ENCODE results near the gene CDC27.
A peak's percentile ranks its signal among the peaks of the same experiment; 100 is the strongest.
"Not testable (repeated sequence)": the region's sequence is repeated elsewhere in the genome, so short reads cannot be mapped to it uniquely, and the experiment has no call there.

Gene CDC27

DNA sequence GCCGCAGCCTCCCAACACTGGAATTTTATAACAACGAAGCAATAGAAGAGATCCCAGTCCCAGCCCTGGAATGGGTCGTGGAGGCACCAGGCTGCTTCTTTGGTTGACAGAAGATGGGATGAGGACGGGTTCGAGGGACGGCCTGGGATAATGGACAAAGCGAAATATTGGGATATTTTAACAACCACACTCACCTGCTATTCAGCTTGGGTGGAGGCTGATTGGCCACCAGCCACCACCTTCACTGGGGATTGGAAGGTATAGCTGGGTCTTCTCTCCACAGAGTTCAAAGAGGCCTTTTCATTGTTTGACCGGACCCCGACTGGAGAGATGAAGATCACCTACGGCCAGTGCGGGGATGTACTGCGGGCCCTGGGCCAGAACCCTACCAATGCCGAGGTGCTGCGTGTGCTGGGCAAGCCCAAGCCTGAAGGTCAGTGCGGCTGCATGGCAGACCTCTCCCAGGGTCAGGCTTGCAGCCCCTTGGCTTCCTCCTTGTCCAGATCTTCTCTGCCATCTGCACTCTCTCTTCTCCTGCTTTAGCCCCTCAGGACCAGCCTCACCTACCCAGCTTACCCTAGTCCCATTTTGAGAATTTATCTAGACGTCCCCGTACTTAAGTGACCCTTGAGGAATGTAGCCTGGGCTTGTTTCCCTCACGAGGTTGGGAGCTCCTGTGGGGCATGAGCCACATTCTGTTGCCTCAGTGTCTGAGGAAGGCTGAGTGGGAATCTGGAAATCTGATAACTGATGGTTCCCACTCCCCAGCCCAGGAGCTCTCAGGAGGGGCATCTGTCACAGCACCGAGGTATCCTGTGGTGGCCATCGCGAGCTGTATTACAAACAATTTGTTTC lies 30.8 kb upstream of the CDC27 start:
- no peak for DNase-seq

DNA sequence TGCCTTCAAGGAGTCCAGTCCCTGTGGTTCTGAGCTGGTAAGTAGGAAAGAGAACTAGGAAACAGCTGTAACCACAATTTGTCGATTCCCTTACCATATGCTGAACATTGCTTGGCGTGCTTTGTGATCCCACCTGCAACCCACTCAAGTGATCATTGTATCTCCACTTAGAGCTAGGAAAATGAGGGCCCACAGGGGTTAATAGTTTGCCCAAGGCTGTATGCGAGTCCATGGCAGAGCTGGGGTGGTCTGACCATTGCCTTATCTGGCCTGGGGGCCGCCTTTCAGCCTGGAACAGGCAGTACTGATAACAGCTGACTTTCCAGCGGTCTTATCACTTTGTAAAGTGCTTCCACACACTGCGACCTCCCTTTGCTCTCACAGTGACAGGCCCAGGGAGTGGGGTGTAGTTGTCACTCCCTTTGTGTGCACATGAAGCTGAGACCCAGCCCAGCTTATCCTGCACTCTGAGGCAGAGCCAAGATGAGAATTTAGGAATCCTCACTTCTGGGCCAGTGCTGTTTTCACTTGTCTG lies 29.9 kb upstream of the CDC27 start:
- DNase-seq = peak; percentile 96

DNA sequence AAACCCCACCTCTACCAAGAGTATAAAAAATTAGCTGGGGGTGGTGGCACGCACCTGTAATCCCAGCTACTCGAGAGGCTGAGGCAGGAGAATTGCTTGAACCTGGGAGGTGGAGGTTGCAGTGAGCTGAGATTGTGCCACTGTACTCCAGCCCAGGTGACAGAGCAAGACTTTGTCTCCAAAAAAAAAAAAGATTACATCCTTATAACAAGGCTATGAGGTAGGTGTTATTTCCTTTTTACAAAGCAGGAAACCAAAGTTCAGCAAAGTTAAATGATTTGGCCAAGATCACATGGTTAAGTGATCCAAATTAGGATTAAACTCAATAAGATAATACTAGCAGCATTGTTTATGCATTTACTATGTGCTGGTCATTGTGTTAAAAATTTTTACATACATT lies 28.2 kb upstream of the CDC27 start:
- DNase-seq = not testable (repeated sequence)

DNA sequence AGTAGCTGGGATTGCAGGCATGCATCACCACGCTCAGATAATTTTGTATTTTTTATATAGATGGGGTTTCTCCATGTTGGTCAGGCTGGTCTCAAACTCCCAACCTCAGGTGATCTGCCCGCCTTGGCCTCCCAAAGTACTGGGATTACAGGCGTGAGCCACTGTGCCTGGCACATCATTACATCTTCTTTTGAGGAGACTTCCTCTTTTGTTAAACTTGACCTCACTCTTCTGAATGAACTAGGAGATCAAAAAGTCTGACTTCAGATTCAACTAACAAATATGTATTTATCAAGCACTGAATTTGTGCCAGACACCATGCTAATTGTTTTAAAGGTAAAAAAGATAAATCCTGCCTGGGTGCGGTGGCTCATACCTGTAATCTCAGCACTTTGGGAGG lies 27.7 kb upstream of the CDC27 start:
- DNase-seq = not testable (repeated sequence)

DNA sequence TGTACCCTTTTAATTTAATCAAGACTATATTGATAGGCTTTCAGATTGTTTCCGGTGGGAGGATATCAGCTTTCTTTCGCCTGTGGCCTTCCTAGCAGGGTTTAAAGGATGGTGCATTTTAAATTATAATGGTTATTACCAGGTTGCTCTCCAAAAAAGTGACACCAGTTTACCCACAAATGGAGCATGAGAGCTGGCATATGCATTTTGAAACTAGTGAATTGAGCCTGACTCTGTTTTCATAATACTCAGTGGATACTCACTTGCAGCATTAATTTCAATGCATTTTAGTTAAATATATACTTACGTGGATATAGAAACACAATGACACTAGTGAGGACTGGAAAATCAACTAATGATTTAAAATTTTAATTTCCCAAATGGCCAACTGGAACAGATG lies 25.8 kb upstream of the CDC27 start:
- no peak for DNase-seq

DNA sequence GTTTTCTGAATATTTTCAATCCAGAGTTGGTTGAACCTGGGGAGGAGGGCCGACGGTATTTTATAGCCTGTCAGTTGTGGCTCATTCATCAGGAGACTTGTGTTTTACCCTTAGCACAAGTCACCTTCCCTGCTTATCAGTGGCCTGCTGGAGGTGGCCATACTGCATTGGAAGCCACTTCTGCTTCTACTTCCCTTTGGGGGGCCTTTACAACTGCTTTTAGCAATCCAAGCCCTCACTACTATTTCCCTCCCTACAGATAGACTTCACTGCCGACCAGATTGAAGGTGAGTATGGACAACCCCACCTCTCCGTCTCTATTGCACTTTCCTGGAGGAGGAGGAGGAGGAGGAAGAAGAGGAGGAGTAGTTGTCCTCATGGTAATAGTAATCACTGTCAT lies 24.4 kb upstream of the CDC27 start:
- DNase-seq = peak; percentile 52

DNA sequence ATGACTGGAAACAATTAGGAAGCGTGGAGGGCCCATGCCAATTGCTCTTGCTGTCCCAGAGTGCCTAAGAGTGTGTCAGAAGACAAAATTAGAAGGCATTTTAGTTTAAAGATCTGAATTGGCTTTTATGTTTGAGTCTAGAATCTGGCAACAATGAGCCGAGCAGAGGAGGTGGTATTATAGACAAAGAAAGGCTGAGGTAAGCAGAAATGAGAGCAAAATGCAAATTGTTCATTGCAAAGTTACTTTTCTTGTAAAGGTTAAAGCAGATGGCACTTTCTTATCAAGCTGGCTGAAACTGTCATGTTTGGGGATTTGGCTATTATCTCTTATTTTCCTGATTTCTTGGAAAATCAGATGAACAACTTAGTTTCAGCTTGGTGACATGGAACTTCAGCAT lies 23.4 kb upstream of the CDC27 start:
- no peak for DNase-seq

DNA sequence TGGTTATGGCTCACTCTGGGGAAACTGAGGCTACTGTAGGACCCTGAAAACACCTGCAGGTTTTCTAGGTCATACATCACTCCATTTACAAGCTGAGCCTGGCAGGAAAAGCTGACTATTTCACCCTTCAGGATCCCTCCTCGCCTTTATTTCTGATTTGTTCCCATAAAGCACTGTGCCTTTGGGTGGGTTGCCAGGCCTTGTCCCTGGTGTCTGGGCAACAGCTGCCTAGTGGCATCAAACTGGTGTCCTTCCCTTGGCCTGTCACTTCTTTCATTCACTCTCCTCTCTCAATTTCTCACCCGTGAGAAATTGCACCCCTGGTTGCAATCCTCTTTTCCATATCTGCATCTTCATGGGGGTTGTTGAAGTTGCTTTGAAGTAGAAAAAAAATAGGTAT lies 21.7 kb upstream of the CDC27 start:
- DNase-seq = no peak

DNA sequence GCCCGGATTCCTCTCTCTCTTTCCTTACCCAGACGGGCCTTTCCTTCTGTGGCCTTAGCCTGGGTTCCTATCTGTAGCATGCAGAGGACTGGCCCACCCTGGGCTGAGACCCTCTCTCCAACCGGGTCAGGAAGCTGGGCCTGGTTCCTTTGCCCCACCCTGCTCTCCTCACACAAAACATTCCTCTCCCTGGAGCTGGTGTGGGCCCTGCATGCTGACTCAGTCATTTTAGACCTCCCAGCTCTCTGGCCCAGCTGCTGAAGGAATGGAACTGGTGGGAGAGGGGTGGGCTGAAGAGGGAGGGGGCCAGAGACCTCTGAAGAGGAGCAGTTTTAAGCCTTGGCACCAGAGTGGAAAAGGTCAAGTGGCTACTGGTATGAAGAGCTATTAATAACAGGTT lies 21.0 kb upstream of the CDC27 start:
- no peak for DNase-seq

DNA sequence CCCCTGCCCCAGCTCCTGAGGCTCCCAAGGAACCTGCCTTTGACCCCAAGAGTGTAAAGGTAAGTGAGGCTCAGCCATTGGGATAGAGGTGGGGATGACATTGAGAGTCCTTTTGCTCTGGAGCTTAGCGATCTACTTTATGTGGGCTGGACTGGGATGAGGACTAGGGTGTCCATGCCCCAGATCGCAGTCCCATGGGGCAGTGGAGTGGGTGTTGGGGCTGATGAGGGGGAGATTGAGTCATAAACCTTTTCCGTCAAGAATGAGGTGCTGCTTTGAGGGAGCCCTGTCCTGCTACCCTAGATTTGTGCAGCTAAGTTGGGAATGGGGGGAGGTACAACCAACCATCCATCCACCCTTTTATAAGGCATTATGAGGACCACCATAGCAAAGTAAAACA lies 20.4 kb upstream of the CDC27 start:
- no peak for DNase-seq

DNA sequence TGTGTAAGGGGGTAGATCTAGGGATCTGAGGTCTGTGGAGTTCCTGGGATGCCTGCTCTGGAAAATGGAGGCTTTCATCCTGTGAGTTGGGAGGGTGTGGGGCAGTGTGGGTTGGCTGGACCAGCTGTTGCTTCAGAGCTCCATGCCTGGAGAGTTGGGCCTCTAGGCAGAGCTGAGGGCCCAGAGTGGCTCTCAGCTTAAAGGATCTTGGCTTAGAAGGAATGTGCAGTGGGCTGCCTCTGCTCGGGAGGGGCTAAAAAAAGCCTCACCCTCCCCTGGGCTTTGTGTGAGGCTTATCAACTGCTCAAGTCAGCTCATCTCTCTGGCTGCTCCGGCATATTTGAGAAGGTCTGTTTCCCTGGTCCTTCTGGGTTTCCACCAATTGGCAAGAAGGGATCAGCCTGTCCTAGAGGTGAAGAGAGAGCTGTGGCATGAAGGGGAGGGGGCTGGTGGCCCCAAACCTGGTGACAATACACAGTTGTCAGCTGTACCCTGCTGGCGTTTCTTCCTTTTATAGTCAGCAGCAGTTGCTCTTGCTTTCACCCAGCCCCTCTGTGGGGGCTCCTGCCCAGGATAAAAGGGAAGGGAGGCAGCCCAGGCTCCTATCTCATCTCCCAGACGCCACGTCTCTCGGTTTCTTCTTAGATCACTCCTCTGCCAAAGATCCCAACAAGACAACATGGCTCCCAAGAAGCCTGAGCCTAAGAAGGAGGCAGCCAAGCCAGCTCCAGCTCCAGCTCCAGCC lies 19.8 kb upstream of the CDC27 start, which contains the start of gene MYL4:
Gene MYL4, plus strand, starts transcription at position 605 of the 745 bp plus-strand sequence. Its CDS starts 75 bp downstream, at position 680.
- DNase-seq = peak; percentile 83

DNA sequence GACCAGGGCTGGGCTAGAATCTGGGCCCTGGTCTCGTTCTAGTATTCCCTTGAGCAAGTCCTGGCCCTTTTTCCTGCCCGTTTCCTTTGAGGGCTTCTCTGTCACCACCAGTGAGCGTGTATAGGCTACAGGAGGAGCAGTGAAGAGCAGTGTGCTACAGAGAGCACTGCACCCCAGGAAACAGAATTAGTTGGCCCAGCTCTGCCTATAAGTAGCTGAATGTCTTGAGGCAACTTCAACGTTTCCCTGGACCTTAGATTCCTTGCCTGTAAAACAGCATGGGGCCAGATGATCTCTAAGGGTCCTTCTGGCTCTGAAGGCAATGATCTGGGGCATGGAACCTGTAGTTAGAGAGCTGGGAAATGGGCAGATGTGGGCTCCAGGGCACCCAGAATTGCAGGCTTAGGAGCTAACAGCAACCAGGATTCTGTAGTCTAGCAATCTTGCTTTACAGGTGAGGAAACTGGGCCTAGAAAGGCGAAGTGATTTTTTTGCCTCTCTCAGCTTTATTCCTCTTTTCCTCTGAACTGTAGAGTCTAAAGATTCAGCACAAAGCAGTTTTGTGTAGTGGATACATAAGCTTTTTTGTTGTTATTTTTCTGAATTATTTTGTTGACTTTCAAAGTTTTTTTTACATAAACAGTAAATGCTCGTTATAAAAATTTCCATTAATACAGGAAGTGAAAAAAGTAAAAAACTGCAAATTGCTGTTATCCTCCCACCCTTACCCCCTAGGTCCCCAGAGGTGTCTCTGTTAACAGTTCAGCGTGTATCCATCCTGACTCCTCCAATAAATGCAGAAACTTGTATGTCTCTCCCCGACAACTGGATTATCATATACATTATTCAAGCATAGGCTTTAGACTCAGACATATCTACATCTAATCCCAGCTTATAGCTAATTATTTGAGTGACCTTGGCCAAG lies 18.3 kb upstream of the CDC27 start:
- no peak for DNase-seq

DNA sequence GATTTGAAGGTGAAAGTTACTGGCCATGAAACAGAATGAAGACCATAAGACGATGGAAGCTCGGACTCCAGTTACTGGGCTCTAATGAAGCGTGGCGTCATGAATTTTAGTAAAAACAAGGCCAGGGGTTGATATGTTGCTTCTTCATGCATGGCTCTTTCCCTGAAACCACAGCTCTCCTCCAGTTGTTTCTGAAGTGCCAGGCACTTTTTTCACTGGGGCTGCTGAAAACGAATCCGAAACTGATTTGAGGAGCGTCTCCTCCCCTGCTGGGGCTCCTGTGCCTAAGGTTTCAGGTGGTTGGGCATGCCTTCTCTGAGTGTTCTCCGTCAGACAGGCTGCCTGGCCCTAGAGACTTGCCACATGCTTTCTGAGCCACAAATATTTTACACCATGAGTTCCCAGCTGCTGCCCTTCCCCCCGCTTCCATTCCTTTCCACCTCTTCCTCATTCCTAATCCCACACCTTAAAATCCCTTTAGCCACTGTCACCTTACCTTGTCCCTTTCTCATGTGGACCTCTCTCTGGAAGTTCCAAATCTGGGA lies 16.4 kb upstream of the CDC27 start:
- DNase-seq = no peak

DNA sequence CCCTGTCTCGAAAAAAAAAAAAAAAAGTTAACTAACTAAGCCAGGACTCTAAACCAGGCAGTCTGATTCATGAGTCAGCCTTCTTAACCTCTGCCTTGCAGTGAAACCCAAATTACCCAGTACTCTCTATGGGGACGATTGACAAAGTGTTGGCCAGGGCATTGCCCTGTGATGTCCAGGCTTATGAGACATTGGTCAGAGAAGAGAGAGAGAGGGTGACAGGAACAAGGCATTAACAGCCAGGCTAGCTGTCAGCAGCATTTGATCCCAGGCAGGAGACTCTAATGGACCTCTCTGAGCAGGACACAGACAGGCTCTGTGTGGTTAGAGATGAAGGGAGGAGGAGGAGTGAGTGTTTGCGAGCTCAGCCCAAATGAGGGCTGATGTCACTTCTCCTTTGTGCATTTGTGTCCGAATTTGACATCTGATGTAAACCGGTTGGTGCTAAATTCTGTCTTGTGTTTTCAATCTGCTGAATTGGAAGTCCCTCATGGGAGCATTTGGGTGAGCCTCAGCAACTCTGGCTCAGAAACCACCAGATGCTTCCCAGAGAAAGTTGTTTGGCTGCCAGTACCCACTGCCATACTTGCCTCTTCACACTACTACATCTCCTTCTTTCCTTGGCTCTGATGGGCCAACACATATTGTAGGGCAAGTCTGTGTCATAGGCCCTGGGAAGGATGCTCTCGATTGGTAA lies 15.8 kb upstream of the CDC27 start:
- DNase-seq = peak; percentile 48

DNA sequence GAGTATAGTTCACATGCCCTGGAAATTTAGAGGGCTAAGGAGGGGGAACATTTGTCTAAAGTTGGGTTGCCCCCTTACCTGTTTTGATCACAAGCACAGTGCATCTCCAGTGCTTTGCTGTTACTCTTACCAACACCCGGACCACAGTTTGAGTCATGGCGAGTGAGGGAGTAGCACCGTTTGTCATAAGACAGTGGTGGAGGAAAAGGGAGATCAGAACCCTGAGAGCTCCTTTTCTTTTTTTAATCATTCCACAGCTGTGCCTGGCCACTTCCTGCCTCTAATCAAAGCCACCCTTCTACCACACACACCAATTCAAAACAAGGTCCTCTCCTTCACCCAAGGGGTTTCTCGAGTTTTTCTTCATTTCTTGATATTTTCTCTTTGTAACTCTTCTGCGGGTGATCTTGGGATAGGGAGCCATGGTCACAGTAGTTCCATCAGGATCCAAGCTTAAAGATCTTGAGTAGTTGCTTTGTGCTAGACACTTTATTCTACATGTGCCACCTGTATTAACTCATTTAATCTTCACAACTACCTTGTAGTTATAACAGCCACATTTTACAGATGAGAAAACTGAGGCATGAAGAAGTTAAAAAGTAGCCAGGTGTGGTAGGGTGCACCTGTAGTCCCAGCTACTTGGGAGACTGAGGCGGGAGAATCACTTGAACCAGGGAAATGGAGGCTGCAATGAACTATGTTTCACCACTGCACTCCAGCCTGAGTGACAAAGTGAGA lies 15.1 kb upstream of the CDC27 start:
- DNase-seq = peak; percentile 71

DNA sequence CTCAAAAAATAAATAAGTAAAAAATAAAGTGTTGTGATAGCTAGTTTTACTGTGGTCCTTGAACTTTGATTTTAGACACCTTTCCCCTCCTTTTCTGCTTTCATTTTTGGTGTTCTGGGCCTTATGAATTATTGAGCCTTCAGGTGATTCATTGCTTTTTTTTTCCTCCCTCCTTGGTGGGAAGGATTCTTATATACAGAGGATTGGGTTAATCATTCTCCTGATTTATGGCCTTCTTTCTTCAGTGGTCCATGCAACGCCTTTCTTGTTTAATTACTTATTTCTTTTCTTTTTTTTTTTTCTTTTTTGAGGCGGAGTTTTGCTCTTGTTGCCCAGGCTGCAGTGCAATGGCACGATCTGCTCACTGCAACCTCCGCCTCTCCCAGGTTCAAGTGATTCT lies 12.1 kb upstream of the CDC27 start:
- DNase-seq = no peak

DNA sequence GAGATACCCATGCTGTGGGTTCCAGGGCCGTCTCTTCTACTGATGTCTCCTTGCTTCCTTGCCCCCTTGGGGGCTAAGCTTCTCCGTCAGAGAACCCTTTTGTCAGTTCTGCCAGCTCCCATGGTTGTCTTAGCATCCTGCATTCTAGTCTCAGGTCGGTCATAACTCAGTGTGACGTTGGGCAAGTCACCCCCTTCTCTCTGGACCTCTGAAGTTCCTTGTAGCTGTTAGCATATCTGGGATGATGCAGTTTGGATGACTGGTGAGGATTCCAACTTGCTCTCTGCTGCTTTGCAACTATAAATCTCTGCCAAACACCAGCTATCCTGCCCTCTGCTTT lies 11.2 kb upstream of the CDC27 start:
- DNase-seq = no peak

DNA sequence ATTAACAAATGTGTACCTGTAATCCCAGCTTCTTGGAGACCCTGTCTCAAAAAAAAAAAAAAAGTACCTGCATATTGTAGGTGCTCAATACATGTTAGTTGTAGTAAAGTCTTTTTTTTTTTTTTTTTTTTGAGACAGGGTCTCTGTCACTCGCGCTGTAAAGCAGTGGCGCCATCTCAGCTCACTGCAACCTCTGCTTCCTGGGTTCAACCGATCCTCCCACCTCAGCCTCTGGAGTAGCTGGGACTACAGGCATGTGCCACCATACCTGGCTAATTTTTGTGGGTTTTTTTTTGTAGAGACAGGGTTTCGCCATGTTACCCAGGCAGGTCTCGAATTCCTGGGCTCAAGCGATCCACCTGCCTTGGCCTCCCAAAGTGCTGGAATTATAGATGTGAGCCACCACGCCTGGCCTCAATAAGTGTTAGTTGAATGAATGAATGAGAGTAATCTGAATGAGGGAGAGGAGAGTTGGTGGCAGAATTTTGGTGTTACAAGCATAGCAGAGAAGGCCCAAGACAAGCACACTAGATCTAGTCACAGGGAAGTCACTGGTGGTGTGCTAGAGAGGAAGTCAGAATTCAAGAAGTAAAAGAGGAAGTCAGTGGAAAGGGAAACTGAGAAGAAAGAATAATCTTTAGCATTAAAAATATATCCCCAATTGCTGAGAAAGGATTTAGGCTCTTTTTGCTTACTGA lies 10.7 kb upstream of the CDC27 start:
- peak; percentile 71 for DNase-seq

DNA sequence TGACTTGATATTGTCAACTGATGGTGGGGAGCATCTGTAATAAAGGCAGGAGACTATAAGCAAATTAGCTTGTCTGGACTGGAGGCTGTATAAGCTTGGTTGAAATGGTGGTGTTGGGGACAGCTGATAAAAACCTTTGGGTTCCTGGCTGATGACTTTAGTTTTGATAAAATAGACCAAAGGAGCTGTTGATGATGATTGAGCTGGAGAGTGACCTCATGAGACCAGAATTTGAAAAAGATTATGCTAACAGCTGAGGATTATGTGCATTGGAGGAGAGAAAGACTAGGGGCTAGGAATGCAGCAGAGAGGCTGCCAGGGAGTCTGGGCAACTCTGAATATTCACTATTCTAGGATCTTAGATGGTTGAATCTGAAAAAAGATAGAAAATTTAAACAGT lies 8.7 kb upstream of the CDC27 start:
- peak; percentile 90 for DNase-seq

DNA sequence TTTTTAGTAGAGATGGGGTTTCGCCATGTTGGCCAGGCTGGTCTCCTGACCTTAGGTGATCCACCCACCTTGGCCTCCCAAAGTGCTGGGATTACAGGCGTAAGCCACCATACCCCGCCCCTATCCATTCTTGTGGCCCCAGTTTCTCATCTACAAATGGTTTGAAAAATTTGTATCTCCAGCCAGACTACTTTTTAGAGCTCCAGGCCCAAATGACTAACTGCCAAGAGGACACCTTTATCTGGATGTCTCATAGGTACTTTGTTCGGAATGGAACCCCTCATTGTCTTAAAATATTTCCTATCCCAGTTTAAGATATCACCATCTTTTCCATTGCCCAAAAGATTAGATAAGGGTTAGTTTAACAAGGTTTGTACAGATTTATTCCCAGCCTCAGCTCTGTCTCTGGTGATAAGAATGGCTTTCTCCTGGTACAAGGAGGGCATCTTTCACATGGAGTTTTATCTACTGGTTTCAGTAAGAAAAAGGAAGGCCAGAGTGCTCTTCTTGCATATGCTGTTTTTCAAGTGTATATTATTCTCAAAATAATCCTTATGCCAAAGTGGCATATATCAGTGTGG lies 4.9 kb upstream of the CDC27 start:
- DNase-seq = peak; percentile 54

All from hematopoietic multipotent progenitor cell treated with erythropoietin and hydrocortisone succinate and interleukin-3 and kit ligand, for 6 days (in vitro differentiated cells).